Measurements from ENCODE around the gene BTBD9.

DNA sequence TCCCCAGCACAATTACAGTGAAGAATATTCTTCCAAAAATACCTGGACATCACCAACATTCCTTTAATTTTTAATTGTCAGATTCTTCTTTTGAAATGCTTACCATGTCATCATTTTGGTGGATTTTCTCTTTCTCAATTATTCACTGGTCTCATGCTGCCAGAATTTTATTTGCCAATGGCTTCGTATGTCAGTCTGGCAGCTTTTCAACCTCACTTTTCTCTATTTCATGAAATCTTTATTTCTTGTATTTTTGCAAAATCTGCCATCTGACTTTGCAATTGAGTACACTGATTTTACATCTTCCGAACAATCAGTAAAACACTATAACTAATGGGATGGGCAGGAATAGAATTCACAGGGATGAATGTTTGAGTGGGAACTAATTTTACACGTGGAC lies 84.1 kb downstream of the BTBD9 start:
- TF ChIP-seq, protein P1, sequence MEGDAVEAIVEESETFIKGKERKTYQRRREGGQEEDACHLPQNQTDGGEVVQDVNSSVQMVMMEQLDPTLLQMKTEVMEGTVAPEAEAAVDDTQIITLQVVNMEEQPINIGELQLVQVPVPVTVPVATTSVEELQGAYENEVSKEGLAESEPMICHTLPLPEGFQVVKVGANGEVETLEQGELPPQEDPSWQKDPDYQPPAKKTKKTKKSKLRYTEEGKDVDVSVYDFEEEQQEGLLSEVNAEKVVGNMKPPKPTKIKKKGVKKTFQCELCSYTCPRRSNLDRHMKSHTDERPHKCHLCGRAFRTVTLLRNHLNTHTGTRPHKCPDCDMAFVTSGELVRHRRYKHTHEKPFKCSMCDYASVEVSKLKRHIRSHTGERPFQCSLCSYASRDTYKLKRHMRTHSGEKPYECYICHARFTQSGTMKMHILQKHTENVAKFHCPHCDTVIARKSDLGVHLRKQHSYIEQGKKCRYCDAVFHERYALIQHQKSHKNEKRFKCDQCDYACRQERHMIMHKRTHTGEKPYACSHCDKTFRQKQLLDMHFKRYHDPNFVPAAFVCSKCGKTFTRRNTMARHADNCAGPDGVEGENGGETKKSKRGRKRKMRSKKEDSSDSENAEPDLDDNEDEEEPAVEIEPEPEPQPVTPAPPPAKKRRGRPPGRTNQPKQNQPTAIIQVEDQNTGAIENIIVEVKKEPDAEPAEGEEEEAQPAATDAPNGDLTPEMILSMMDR (IDR thresholded peaks at IDR 0.05 in 8 of 11, conservative IDR thresholded peaks at IDR 0.05 in 3 of 11), result no peak
- no peak for TF ChIP-seq POLR2AphosphoS5 (IDR thresholded peaks at IDR 0.05)
- no peak for TF ChIP-seq POLR2A (IDR thresholded peaks at IDR 0.05)
